Nephron progenitor cell (in vitro differentiated cells): ENCODE results near the gene ADAMTS13.

Source experiments
- DNase-seq: peaks from one replicate; pipeline ENCODE4 v3.0.0; 2021
- H3K27ac Mint-ChIP-seq: 2 replicates; pipeline ENCODE4 v1.8.0; 2021; ENCODE audit warnings: mild to moderate bottlenecking, moderate library complexity, mixed read lengths
- H3K27me3 Mint-ChIP-seq: 2 replicates; pipeline ENCODE4 v1.8.0; 2021; ENCODE audit warnings: mild to moderate bottlenecking, low read depth, mixed read lengths; ENCODE audit not compliant: poor library complexity
- H3K36me3 Mint-ChIP-seq: 2 replicates; pipeline ENCODE4 v1.8.0; 2021; ENCODE audit warnings: low read depth, mixed read lengths
- H3K4me1 Mint-ChIP-seq: 2 replicates; pipeline ENCODE4 v1.8.0; 2021; ENCODE audit warnings: mixed read lengths
- H3K4me3 Mint-ChIP-seq: 2 replicates; pipeline ENCODE4 v1.8.0; 2021; ENCODE audit warnings: mild to moderate bottlenecking, moderate library complexity, mixed read lengths
- H3K9me3 Mint-ChIP-seq: 2 replicates; pipeline ENCODE4 v1.8.0; 2021; ENCODE audit warnings: mild to moderate bottlenecking, moderate library complexity, mixed read lengths
- CTCF ChIP-seq: fragments of 200-600 bp; sonication (generic); IDR thresholded peaks from 2 replicates; pipeline ENCODE4 v1.5.0; 2021; ENCODE audit warnings: antibody characterized with exemption

ADAMTS13 gene

GRCh38 chr9:133491656-133491925 lies 69.4 kb downstream of the ADAMTS13 start:
- Mint-ChIP-seq H3K36me3 (no peaks in the 10 kb centered on the region), H3K4me1 (peaks cover 37% of the 10 kb centered on the region), H3K4me3 (no peak overlapping the region), H3K27ac (no peak overlapping the region), H3K27me3 (no peaks in the 10 kb centered on the region), H3K9me3 (no peaks in the 10 kb centered on the region)
- TF ChIP-seq CTCF: no peak
- peak; percentile 1 for DNase-seq

GRCh38 chr9:133492061-133493021 lies 70.2 kb downstream of the ADAMTS13 start:
- no peak for TF ChIP-seq CTCF
- no peaks in the 10 kb centered on the region for H3K9me3 Mint-ChIP-seq
- no peaks in the 10 kb centered on the region for H3K36me3 Mint-ChIP-seq
- no peak for DNase-seq
- peak overlapping the region; percentile 19 for H3K27ac Mint-ChIP-seq
- no peak overlapping the region for H3K4me3 Mint-ChIP-seq
- H3K27me3 Mint-ChIP-seq: no peaks in the 10 kb centered on the region
- peaks cover 36% of the 10 kb centered on the region for H3K4me1 Mint-ChIP-seq

GRCh38 chr9:133493428-133493827 lies 71.3 kb downstream of the ADAMTS13 start:
- no peaks in the 10 kb centered on the region for H3K27me3 Mint-ChIP-seq
- no peak for TF ChIP-seq CTCF
- no peaks in the 10 kb centered on the region for H3K9me3 Mint-ChIP-seq

GRCh38 chr9:133493845-133494540 lies 71.8 kb downstream of the ADAMTS13 start:
- H3K4me1 Mint-ChIP-seq: peaks cover 32% of the 10 kb centered on the region
- no peak overlapping the region for H3K27ac Mint-ChIP-seq
- no peaks in the 10 kb centered on the region for H3K9me3 Mint-ChIP-seq
- peak overlapping the region; percentile 39 for H3K4me3 Mint-ChIP-seq
- H3K36me3 Mint-ChIP-seq: no peaks in the 10 kb centered on the region
- no peaks in the 10 kb centered on the region for H3K27me3 Mint-ChIP-seq
- peak; percentile 4 for DNase-seq
- TF ChIP-seq CTCF: no peak

More at GRCh38 chr9:133493428-133493827, 71.3 kb downstream of the ADAMTS13 start:
- peaks cover 32% of the 10 kb centered on the region for H3K4me1 Mint-ChIP-seq
- no peak overlapping the region for H3K27ac Mint-ChIP-seq
- DNase-seq: peak; percentile 5
- no peak overlapping the region for H3K4me3 Mint-ChIP-seq
- H3K36me3 Mint-ChIP-seq: no peaks in the 10 kb centered on the region

GRCh38 chr9:133494636-133495326 lies 72.6 kb downstream of the ADAMTS13 start:
- Mint-ChIP-seq H3K36me3 (no peaks in the 10 kb centered on the region), H3K4me3 (no peak overlapping the region), H3K27me3 (no peaks in the 10 kb centered on the region), H3K4me1 (peaks cover 25% of the 10 kb centered on the region), H3K9me3 (no peaks in the 10 kb centered on the region), H3K27ac (no peak overlapping the region)
- no peak for TF ChIP-seq CTCF
- peak; percentile 1 for DNase-seq
